GM18505 (cell line): ENCODE measurements around the gene ABCC6.
"Not testable (repeated sequence)": the region's sequence is repeated elsewhere in the genome, so short reads cannot be mapped to it uniquely, and the experiment has no call there.

Experiments used
- ATAC-seq: cut with Tn5 transposase; IDR thresholded peaks from one replicate; pipeline ENCODE4 v1.9.1; 2021; ENCODE audit not compliant: unreplicated experiment
- POLR2A ChIP-seq: IDR thresholded peaks from 4 replicates; pipeline ENCODE4 v1.6.1; 2011; ENCODE audit warnings: borderline replicate concordance; ENCODE audit not compliant: insufficient read depth, insufficient read length; ENCODE audit errors: extremely low read depth

Gene ABCC6

GRCh38 chr16:16113076-16113475, 110.2 kb downstream of the ABCC6 start:
- no peak for ATAC-seq
- TF ChIP-seq POLR2A: no peak

- ATAC-seq: no peak
- no peak for TF ChIP-seq POLR2A
Measured at GRCh38 chr16:16112450-16113053, 110.7 kb downstream of the ABCC6 start.

- no peak for TF ChIP-seq POLR2A
- ATAC-seq: no peak
Measured at GRCh38 chr16:16111639-16112038, 111.7 kb downstream of the ABCC6 start.

- no peak for TF ChIP-seq POLR2A
- ATAC-seq: no peak
Measured at GRCh38 chr16:16110111-16110490, 113.2 kb downstream of the ABCC6 start.

- ATAC-seq: no peak
Measured at GRCh38 chr16:16109453-16110110, 113.7 kb downstream of the ABCC6 start.

GRCh38 chr16:16108759-16109158, 114.5 kb downstream of the ABCC6 start:
- no peak for ATAC-seq
- no peak for TF ChIP-seq POLR2A

More at GRCh38 chr16:16109453-16110110, 113.7 kb downstream of the ABCC6 start:
- TF ChIP-seq POLR2A: no peak

GRCh38 chr16:16107839-16108238, 115.5 kb downstream of the ABCC6 start:
- TF ChIP-seq POLR2A: no peak
- ATAC-seq: no peak

- TF ChIP-seq POLR2A: no peak
- ATAC-seq: no peak
Measured at GRCh38 chr16:16106466-16106865, 116.8 kb downstream of the ABCC6 start.

- no peak for TF ChIP-seq POLR2A
- ATAC-seq: no peak
Measured at GRCh38 chr16:16105646-16106045, 117.6 kb downstream of the ABCC6 start.

GRCh38 chr16:16104804-16105141, 118.5 kb downstream of the ABCC6 start:
- ATAC-seq: not testable (repeated sequence)

- not testable (repeated sequence) for ATAC-seq
Measured at GRCh38 chr16:16104132-16104803, 119.0 kb downstream of the ABCC6 start.

- no peak for ATAC-seq
- TF ChIP-seq POLR2A: no peak
Measured at GRCh38 chr16:16102738-16103137, 120.6 kb downstream of the ABCC6 start.

- TF ChIP-seq POLR2A: no peak
- ATAC-seq: no peak
Measured at GRCh38 chr16:16101585-16101984, 121.7 kb downstream of the ABCC6 start.

- ATAC-seq: no peak
- TF ChIP-seq POLR2A: no peak
Measured at GRCh38 chr16:16100631-16101030, 122.7 kb downstream of the ABCC6 start.
